HG02970 (cell line): ENCODE results near the gene DSCAM.

Source experiments
- ATAC-seq: cut with Tn5 transposase; IDR thresholded peaks from one replicate; pipeline ENCODE4 v1.9.1; 2021; ENCODE audit warnings: mild to moderate bottlenecking, moderate library complexity, moderate number of reproducible peaks; ENCODE audit not compliant: unreplicated experiment, low FRiP score

DSCAM gene

DNA sequence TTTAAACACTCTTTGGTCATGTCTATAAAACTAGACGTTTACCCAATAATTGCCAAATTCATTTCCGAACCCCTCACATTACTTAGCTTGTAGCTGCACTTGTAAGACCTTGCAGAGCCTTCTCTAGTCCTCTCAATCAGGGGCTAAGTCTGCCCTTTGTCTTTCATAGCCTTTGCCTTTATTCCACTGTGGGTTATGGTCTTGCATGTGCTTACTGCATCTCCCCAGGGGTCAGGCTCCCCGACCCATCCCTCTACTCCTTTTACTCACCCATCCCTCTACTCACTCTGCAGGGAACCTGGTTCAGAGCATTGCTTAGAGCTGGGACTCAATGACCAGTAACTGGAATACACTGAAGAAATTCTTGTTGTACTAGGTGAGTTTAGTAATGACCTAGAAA lies 744.3 kb downstream of the DSCAM start:
- ATAC-seq = no peak

DNA sequence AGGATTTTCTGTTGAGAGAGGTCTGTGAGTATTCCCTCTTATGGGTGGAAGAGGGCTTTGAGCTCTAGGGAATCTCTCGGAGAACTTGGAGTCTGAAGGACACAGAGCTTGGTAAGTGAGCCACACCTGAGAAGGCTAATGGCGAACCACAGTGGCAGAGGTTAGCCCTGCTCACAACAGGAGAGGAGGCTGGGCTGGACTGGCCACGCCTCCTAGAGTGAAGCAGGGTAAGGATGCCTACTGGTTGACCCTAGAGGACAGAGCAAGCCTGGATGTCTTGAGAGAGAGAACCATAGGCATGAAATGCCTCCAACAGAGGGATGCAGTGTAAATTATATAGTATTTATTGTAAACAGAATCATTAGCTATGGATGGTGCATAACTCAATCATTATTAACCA lies 747.1 kb downstream of the DSCAM start:
- no peak for ATAC-seq

DNA sequence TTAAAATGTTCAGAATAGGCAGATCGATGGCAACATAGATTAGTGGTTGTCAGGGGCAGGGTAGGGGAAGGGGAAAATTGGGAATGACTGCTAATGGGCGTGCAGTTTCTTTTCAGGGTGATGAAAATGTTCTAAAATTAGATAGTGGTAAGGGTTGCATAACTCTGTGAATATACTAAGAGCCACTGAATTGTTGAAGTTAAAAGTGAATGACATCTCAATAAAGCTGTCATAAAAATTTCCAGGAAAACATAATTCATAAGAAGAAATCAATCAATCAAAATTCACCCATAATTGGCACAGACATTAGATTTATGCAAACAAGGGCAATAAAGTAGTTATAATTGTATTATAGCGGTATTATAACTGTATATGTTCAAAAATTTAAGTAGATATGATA lies 751.5 kb downstream of the DSCAM start:
- no peak for ATAC-seq

GRCh38 chr21:40080385-40080784 lies 766.6 kb downstream of the DSCAM start:
- no peak for ATAC-seq

DNA sequence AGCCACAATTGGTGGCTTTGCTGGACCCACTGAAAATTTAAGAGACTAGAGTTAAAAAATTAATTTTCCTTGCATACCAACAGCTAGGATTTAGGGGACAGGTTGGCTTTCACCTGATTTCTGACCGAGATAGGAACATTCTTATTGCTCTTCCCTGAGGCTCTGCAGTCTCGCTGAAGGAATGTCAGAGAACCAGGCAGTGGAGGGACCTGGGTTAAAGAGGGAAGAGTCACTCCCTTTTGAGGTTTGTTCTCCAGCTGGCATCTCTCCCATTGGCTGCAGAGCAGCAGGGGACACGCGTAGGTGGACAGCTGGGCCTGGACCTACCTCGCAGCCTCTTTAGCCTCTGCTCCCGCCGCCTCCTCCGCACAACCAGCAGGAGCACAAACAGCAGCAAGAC lies 772.2 kb downstream of the DSCAM start:
- ATAC-seq = no peak

- no peak for ATAC-seq
Measured at GRCh38 chr21:40074198-40074597, 772.8 kb downstream of the DSCAM start.

- ATAC-seq = no peak
Measured at GRCh38 chr21:40073642-40074041, 773.3 kb downstream of the DSCAM start.

DNA sequence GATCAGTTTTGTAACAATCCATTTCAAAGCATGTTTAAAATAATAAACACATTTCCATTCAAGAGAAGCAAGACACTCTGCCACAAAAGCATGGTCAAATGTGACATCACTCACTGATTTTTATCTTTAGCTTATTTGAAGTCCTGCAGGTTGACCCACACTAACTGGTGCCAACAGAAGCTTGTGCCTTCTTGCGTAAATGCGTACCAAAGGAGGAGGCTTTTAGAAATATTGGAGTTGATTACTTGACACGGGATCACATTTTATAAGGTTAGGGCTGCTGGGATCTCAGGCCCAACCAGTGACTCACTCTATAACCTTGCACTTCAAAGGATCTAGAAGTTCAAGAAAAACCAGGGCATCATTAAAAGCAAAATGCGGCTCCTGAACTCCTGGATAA lies 776.1 kb downstream of the DSCAM start:
- no peak for ATAC-seq

DNA sequence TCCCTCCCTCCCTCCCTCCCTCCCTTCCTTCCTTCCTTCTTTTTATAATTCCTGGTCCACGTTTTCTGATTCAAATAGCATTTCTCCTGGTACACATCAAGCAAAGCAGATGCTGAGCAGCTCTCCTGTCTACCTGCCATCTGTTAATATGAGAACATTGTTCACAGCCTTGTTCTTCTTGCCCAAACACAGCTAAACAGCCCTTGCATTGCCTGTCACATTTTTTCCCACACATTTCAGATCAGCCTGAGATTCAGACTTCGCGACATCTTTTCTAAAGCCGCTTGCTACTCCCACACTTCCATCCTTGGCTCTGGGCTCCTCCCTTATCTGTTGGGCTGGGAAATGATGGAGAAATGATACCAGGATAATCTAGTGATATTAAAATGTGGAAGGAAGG lies 779.2 kb downstream of the DSCAM start:
- no peak for ATAC-seq

- no peak for ATAC-seq
Measured at GRCh38 chr21:40066221-40066620, 780.7 kb downstream of the DSCAM start.

DNA sequence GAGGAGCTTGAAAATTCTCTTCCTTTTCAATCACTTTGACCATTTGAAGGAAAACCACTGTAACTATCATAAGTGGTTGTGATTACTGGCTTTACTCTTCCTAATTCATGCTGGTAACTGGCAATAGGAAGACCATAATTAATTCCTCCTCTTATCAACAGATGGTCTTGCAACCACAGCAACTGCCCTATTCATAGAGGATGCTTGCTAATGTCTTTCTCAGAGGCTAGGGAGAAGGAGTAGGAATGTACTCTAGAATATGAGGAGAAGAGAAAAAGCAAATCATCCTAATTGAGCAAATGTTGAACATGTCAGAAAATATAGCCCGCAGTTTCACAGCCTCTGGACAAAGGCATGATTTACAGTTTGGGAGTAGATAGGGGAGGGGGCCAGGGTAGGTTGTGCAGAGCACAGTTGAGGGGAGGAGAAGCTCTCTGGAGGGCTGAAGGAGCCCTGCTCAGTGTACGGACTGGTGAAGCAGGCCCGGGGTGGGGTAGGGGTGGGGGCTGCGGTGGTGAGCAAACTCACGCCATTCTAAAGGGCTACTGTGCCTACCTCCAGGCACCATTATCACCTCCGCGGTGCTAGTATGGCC lies 786.8 kb downstream of the DSCAM start:
- no peak for ATAC-seq

- no peak for ATAC-seq
Measured at GRCh38 chr21:40057331-40057730, 789.6 kb downstream of the DSCAM start.

- no peak for ATAC-seq
Measured at GRCh38 chr21:40056031-40056430, 790.9 kb downstream of the DSCAM start.

GRCh38 chr21:40054403-40054802 lies 792.6 kb downstream of the DSCAM start:
- ATAC-seq = no peak

GRCh38 chr21:40053007-40053406 lies 794.0 kb downstream of the DSCAM start:
- no peak for ATAC-seq

GRCh38 chr21:40052276-40052675 lies 794.7 kb downstream of the DSCAM start:
- no peak for ATAC-seq

DNA sequence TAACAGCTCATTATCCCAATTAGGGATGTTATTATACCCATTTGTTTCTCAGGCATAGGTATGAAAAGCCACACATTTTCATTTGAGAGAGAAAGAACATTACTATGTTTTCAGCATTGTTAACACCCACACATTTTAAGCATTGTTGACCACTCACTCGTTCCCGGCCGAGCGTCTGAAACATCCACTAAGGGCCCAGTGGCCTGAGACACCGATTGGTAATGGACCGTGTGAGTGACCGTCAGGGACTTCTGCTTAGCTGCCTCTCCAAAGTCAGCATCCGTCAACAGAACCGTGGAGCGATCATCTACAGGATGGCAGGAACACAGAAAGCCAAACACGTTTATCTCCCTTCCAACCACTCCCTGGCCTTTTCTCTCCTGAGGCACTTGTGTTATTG lies 795.2 kb downstream of the DSCAM start:
- ATAC-seq = no peak

GRCh38 chr21:40049931-40050290 lies 797.0 kb downstream of the DSCAM start:
- ATAC-seq = no peak

- no peak for ATAC-seq
Measured at GRCh38 chr21:40049031-40049930, 797.7 kb downstream of the DSCAM start.

GRCh38 chr21:40047993-40048730 lies 798.8 kb downstream of the DSCAM start:
- no peak for ATAC-seq

DNA sequence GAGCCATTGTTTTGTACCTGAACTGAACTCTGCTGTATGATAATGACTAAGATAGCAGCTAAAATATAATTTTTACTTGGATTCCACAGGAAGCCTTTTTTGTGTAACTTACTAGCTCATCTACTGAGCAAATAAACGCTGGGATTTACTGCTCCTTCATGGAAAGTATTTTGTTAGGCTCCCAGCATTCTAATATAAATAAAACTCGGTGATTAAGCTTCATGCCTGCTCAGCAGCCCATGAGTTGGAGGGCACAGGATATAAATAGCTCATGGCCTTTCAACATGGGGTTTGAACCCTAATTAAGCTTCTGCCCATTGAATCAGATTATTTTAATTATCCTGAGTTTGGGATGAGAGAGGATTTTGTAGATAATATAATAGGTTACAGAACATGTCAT lies 799.7 kb downstream of the DSCAM start:
- no peak for ATAC-seq
